Endothelial cell of umbilical vein (primary cell): ENCODE measurements around the gene SAV1.

Experiments used
- EZH2 ChIP-seq: IDR thresholded peaks from 2 replicates; pipeline ENCODE4 v1.6.1; 2012; ENCODE audit warnings: borderline replicate concordance, low read depth, mild to moderate bottlenecking, moderate library complexity, low read length, inconsistent platforms; ENCODE audit not compliant: severe bottlenecking
- FOS ChIP-seq: IDR thresholded peaks from 2 replicates; pipeline ENCODE4 v1.6.1; 2011; ENCODE audit warnings: mild to moderate bottlenecking, low read length, moderate library complexity, borderline replicate concordance; ENCODE audit not compliant: insufficient read depth
- JUN ChIP-seq: IDR thresholded peaks from 2 replicates; pipeline ENCODE4 v1.6.1; 2011; ENCODE audit warnings: borderline replicate concordance, low read depth; ENCODE audit not compliant: insufficient read length, insufficient read depth
- POLR2A ChIP-seq: IDR thresholded peaks from 2 replicates; pipeline ENCODE4 v1.6.1; 2012; ENCODE audit warnings: low read depth, mild to moderate bottlenecking, control low read depth, low read length
- POLR2AphosphoS5 ChIP-seq: IDR thresholded peaks from 2 replicates; pipeline ENCODE4 v1.6.1; 2012; ENCODE audit warnings: low read depth, mild to moderate bottlenecking, control low read depth, low read length, moderate library complexity; ENCODE audit not compliant: insufficient read depth
- TF ChIP-seq, protein P1 (sequence below), 2 donors: IDR thresholded peaks; 1 replicate in 1 of 2; 2 replicates in 1 of 2; pipeline ENCODE4 v1.5.1; 2011; ENCODE audit warnings: low read length in 2 of 2, mild to moderate bottlenecking in 2 of 2, moderate library complexity in 2 of 2, control low read depth in 1 of 2, inconsistent platforms in 1 of 2, low read depth in 1 of 2; ENCODE audit not compliant: insufficient read depth in 1 of 2; ENCODE audit errors: extremely low read depth in 1 of 2
- TF ChIP-seq, protein P2 (sequence below): IDR thresholded peaks from 2 replicates; pipeline ENCODE4 v1.6.1; 2011; ENCODE audit not compliant: insufficient read depth, insufficient read length

DNA sequence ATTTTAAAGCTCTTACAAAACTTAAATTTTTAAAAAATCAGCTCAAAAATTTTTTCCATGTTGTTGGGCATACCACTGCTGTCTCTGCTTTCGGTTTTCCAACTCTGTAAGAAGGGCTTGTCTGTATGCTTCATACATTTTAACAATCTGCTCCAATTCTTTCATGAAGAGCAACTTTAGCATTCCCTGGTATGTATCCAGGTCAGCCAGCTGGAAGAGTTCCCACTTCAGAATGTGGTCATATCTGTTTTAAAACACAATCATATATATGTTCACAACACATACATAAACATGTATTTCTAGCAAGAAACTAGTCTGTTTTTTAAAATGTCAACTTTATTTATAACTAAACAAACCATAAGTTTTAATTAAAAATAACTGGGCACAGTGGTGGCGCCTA, 33.0 kb downstream of the SAV1 start:
- TF ChIP-seq POLR2AphosphoS5 = no peak
- TF ChIP-seq, protein P1, sequence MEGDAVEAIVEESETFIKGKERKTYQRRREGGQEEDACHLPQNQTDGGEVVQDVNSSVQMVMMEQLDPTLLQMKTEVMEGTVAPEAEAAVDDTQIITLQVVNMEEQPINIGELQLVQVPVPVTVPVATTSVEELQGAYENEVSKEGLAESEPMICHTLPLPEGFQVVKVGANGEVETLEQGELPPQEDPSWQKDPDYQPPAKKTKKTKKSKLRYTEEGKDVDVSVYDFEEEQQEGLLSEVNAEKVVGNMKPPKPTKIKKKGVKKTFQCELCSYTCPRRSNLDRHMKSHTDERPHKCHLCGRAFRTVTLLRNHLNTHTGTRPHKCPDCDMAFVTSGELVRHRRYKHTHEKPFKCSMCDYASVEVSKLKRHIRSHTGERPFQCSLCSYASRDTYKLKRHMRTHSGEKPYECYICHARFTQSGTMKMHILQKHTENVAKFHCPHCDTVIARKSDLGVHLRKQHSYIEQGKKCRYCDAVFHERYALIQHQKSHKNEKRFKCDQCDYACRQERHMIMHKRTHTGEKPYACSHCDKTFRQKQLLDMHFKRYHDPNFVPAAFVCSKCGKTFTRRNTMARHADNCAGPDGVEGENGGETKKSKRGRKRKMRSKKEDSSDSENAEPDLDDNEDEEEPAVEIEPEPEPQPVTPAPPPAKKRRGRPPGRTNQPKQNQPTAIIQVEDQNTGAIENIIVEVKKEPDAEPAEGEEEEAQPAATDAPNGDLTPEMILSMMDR (IDR thresholded peaks at IDR 0.05; ENCODE audit: extremely low read depth in 1 of 2, insufficient read depth in 1 of 2, low read depth in 1 of 2, low read length in 2 of 2) = no peak
- no peak for TF ChIP-seq POLR2A
- TF ChIP-seq, protein P2, sequence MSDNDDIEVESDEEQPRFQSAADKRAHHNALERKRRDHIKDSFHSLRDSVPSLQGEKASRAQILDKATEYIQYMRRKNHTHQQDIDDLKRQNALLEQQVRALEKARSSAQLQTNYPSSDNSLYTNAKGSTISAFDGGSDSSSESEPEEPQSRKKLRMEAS = no peak
- no peak for TF ChIP-seq FOS
- no peak for TF ChIP-seq EZH2
- TF ChIP-seq JUN = no peak
